Skeletal muscle tissue (tissue), 4 donors: Measurements from ENCODE around the gene HS6ST2. TPM values are rescaled to one million over a fixed set of nuclear protein-coding genes. Genes with fewer than 3 reads are reported as not detected.

Experiments
- H3K27ac ChIP-seq: one replicate; pipeline ENCODE4 v1.7.0; 2013; ENCODE audit warnings: mild to moderate bottlenecking, low read depth, low read length, inconsistent platforms
- H3K27me3 ChIP-seq, 3 donors: one replicate each; pipeline ENCODE4 v1.7.0; 2013; ENCODE audit warnings: low read length in 3 of 3; ENCODE audit not compliant: control insufficient read depth in 3 of 3, insufficient read depth in 3 of 3
- H3K36me3 ChIP-seq, 3 donors: one replicate each; pipeline ENCODE4 v1.7.0; 2013; ENCODE audit warnings: low read length in 3 of 3; ENCODE audit not compliant: control insufficient read depth in 3 of 3, insufficient read depth in 3 of 3
- H3K4me1 ChIP-seq, 3 donors: one replicate each; pipeline ENCODE4 v1.7.0; 2013; ENCODE audit warnings: low read length in 3 of 3, mild to moderate bottlenecking in 3 of 3; ENCODE audit not compliant: control insufficient read depth in 3 of 3, insufficient read depth in 3 of 3
- H3K4me3 ChIP-seq, 3 donors: one replicate each; pipeline ENCODE4 v1.7.0; 2013; ENCODE audit warnings: low read length in 3 of 3
- H3K9ac ChIP-seq, 3 donors: one replicate each; pipeline ENCODE4 v1.7.0; 2013; ENCODE audit warnings: low read length in 3 of 3, mild to moderate bottlenecking in 3 of 3, moderate library complexity in 2 of 3, low read depth in 1 of 3
- H3K9me3 ChIP-seq, 3 donors: one replicate each; pipeline ENCODE4 v1.7.0; 2013; ENCODE audit warnings: low read length in 3 of 3; ENCODE audit not compliant: control insufficient read depth in 3 of 3
- total RNA-seq: library from RNA; depleted of rRNA; stranded (reverse); fragments of >200 nt; gene quantifications from one replicate; pipeline ENCODE4 v1.2.3, GENCODE V29; 2014
- donor health status: Osteomylitis.

Gene HS6ST2
- total RNA-seq, 1 donor from 2014 or later: 19.8 TPM

DNA sequence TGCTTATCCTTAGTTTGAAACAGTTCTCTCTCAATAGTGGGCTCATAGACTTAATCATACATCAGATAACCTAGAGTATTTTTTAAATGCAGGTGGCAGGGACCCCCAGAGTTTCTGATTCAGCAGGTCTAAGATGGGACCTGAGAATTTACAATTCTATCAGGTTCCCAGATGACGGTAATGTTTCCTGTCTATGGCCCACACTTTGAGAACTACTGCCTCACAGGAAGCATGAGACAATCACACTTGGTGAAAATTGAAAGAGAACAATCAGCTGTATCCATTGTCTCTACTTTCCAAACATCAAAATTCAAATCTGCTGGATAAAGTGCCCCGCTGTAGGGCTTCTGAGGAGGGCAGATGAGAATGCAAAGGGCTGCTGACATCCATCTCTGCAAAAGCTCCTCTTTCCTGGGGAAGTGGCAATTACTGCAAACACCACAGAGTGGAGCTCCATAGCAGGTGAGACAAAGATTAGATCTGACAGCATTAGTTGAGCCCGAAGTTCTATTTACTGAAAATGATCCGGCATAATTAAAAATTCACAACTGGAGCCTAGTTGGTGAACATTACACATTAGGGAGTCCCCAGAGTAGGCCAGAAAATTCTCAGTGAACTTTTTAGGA is 281.8 kb downstream of the HS6ST2 start:
- no peaks in the 10 kb centered on the region for H3K9me3 ChIP-seq
- no peaks in the 10 kb centered on the region for H3K4me1 ChIP-seq
- H3K4me3 ChIP-seq: no peak overlapping the region
- no peaks in the 10 kb centered on the region for H3K27me3 ChIP-seq
- H3K27ac ChIP-seq: no peak overlapping the region
- H3K36me3 ChIP-seq: no peaks in the 10 kb centered on the region
- H3K9ac ChIP-seq: no peak overlapping the region

DNA sequence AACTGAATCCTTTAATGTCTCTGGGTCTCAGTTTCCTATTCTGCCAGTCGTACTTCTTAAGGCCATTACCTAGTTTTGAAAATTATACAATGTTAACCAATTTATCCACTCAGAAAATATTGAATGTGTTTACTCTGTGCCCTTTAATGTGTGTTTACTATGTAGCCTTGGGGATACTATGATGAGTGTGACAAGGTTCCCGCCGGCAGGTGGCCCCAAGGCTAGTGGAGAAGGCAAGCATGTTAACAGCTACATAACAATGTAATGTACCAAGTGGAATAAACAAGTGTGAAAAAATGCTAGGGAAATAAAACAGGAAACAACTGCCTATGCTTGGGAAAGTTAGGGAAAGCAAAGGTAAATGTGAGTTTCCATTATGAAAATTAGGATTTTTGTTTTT is 282.3 kb downstream of the HS6ST2 start:
- H3K4me3 ChIP-seq: no peak overlapping the region

DNA sequence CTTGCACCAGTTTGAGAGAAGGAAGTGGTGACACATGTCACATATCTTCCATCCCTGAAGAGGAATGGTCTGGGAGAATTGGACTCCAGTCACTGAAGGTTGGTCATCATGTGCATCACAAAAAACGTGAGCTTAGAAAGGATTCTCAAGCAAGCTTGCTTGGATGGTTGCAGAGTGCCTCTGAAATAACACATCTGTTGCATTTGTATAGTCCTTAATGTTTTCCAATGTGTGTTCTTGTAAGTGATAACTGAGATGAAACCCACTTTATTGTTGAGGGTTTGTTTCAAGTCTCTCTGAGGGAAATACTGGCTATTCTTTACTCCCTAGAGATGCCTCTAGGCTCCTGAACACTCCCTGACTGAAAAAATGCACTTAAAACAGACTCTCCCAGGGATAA is 285.1 kb downstream of the HS6ST2 start:
- peaks cover 0 to 3% (median 0%) of the 10 kb centered on the region in 3 donors for H3K27me3 ChIP-seq
- no peak overlapping the region for H3K27ac ChIP-seq
- no peak overlapping the region for H3K9ac ChIP-seq
- H3K9me3 ChIP-seq: no peaks in the 10 kb centered on the region
- H3K36me3 ChIP-seq: no peaks in the 10 kb centered on the region
- H3K4me3 ChIP-seq: no peak overlapping the region
- H3K4me1 ChIP-seq: no peaks in the 10 kb centered on the region

More for the DNA sequence above, 282.3 kb downstream of the HS6ST2 start:
- Histone ChIP-seq H3K9me3 (no peaks in the 10 kb centered on the region), H3K4me1 (no peaks in the 10 kb centered on the region), H3K36me3 (no peaks in the 10 kb centered on the region), H3K27me3 (no peaks in the 10 kb centered on the region), H3K9ac (no peak overlapping the region), H3K27ac (no peak overlapping the region)

DNA sequence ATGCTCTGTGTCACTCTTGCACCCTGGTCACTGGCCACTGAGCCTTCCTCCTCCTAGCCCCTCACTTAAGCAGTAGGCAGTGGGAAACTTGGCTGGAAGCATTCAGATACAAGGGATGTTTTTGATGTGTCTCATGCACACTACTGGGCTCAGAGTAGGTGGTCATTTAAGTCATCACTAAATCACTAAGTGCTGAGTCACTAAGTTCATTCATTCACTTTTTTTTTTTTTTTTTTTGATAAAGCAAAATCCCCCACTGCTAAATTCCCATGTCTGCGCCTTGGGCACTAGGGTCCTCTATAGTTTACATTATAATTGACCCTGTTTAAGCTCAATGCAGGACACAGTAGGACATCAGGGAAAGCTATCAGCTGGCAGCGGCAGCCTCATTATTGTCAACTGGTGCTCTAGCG is 287.2 kb downstream of the HS6ST2 start:
- H3K9ac ChIP-seq: no peak overlapping the region
- H3K27me3 ChIP-seq: peaks cover 0 to 3% (median 0%) of the 10 kb centered on the region in 3 donors

DNA sequence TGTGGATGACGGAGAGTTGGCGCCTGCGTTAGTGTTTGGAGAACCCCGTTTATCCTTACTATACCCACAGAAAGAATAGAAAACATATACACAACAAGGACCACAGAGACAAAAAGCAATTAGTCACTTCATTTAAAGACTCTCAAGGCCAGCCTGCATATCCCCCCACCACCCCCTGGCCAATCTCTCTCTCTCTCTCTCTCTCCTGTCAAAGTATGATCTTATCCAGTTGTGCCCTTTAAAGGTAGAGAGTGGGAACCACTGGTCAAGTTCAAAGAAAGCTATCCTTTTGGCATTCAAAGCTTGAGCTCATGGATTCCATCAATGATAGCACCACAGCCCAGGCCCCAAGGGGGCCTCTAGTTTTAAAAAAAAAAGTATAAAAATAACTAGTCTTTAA is 289.3 kb downstream of the HS6ST2 start:
- peaks cover 0 to 3% (median 0%) of the 10 kb centered on the region in 3 donors for H3K27me3 ChIP-seq
- no peaks in the 10 kb centered on the region for H3K9me3 ChIP-seq
- no peaks in the 10 kb centered on the region for H3K36me3 ChIP-seq
- H3K4me3 ChIP-seq: no peak overlapping the region
- H3K9ac ChIP-seq: no peak overlapping the region
- no peak overlapping the region for H3K27ac ChIP-seq
- H3K4me1 ChIP-seq: no peaks in the 10 kb centered on the region

More for the DNA sequence above, 287.2 kb downstream of the HS6ST2 start:
- no peaks in the 10 kb centered on the region for H3K4me1 ChIP-seq
- no peaks in the 10 kb centered on the region for H3K36me3 ChIP-seq
- H3K27ac ChIP-seq: no peak overlapping the region
- H3K4me3 ChIP-seq: no peak overlapping the region
- no peaks in the 10 kb centered on the region for H3K9me3 ChIP-seq

DNA sequence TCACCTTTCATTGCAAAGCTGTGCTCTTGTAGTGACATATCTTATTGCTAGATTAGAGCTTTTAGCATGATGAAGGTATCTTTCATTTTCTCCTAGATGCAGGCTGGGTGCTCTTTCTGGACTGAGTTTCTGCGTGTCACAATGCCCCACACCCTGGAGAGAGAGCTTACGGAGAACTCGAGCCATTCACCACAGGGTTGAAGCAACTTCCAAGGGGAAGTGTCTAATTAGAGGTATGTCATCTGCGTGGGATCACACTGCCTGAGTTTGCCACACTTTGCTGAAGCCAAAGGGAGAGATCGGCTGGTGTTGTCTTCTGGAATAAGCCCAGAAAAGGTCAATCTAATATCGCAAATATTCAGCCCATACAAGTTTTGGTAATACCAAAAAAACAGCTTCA is 290.3 kb downstream of the HS6ST2 start:
- Histone ChIP-seq H3K27me3 (peaks cover 0 to 3% (median 0%) of the 10 kb centered on the region in 3 donors), H3K4me3 (no peak overlapping the region)

DNA sequence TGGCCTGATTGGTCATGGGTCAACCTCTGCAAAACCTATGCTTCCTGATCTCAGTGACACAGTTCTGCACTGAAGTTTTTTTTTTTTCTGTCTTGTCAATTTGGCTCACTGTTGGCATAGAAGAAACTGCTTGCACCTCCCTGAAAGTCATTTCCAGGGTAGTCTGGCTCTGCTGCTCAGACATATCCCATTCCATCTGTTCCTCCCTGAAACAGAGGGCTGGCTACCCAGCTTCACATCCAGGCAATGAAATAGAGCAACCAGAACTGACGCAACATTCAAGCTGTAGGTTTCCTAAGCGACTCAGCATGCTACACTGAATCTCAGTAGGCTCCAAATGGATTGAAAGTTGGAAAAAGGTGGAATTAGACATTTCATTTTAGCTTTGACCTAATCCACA is 292.8 kb downstream of the HS6ST2 start:
- Histone ChIP-seq H3K9ac (no peak overlapping the region), H3K36me3 (no peaks in the 10 kb centered on the region), H3K27me3 (peaks cover 0 to 3% (median 0%) of the 10 kb centered on the region in 3 donors), H3K4me1 (no peaks in the 10 kb centered on the region), H3K4me3 (no peak overlapping the region), H3K9me3 (no peaks in the 10 kb centered on the region), H3K27ac (no peak overlapping the region)

More for the DNA sequence above, 290.3 kb downstream of the HS6ST2 start:
- no peaks in the 10 kb centered on the region for H3K9me3 ChIP-seq
- H3K36me3 ChIP-seq: no peaks in the 10 kb centered on the region
- H3K27ac ChIP-seq: no peak overlapping the region
- no peak overlapping the region for H3K9ac ChIP-seq
- H3K4me1 ChIP-seq: no peaks in the 10 kb centered on the region

DNA sequence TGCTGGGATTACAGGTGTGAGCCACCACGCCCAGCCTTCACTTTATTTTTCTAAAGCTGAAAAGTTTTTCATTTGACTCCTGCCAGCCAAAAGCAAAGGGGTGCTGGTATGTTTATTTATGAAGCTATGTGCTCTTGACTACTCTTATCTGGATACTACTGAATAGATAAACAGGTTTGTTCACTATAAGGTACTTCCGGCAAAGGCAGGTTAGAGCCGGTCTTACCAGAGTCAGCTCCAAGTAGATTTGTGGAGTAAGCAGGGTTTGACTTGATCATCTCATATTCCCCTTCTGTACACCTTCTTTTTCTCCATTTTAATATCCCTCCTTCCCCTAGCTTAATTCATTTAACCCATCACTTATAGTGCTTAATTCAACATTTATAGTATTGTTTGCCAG is 294.2 kb downstream of the HS6ST2 start:
- H3K27ac ChIP-seq: no peak overlapping the region
- H3K9ac ChIP-seq: no peak overlapping the region
- no peaks in the 10 kb centered on the region for H3K9me3 ChIP-seq
- peaks cover 0 to 3% (median 0%) of the 10 kb centered on the region in 3 donors for H3K27me3 ChIP-seq
- no peaks in the 10 kb centered on the region for H3K4me1 ChIP-seq
- H3K4me3 ChIP-seq: no peak overlapping the region
- no peaks in the 10 kb centered on the region for H3K36me3 ChIP-seq

DNA sequence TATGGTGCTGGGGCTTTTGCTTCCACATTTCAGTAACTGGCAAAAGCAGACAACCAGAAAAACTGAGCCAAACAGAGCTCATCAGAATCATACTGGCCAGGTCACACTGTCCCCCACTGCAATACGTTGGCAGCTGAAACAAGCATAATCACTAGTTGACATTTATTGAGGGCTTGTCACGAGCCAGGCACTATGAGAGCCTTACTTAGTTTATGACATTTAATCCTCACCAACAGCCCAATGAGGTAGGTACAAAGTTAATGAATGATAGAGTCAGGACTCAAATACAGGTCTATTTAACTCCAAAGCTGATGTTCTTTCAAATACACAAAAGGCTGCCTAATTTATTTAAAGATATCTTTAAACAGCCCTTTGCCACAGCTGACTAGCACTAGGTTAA is 295.6 kb downstream of the HS6ST2 start:
- no peaks in the 10 kb centered on the region for H3K36me3 ChIP-seq
- no peaks in the 10 kb centered on the region for H3K9me3 ChIP-seq
- no peak overlapping the region for H3K27ac ChIP-seq
- no peak overlapping the region for H3K9ac ChIP-seq
- no peaks in the 10 kb centered on the region for H3K27me3 ChIP-seq
- no peaks in the 10 kb centered on the region for H3K4me1 ChIP-seq
- H3K4me3 ChIP-seq: no peak overlapping the region

DNA sequence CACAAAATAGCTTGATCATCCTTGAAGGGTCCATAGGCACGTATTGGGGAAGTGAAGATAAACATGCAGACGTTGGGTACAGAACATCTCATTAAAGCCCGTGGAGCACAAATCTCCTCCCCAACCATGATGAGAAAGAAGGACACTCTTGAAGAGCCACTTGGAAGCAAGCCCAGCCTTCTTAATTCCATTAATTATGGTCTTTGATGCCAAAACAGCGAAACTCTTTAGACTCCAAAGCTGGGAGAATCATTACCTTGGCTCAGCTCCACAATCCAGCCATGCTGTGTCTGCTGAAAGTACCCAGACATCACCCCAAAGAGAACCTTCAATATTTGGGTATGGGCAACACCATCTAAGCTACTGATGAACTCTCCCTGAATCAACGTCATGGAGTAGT is 300.6 kb downstream of the HS6ST2 start:
- no peak overlapping the region for H3K4me3 ChIP-seq
- H3K36me3 ChIP-seq: no peaks in the 10 kb centered on the region
- H3K9ac ChIP-seq: no peak overlapping the region
- H3K9me3 ChIP-seq: no peaks in the 10 kb centered on the region
- peaks cover 0 to 3% (median 0%) of the 10 kb centered on the region in 3 donors for H3K27me3 ChIP-seq
- no peak overlapping the region for H3K27ac ChIP-seq
- no peaks in the 10 kb centered on the region for H3K4me1 ChIP-seq
